HCT116 (cell line): ENCODE measurements around the gene AFAP1L2.

ENCODE experiments used
- ATF3 ChIP-seq: IDR thresholded peaks from 2 replicates; pipeline ENCODE4 v1.6.1; 2012
- CEBPB ChIP-seq: IDR thresholded peaks from 2 replicates; pipeline ENCODE4 v1.6.1; 2012; ENCODE audit warnings: low read depth
- CTCF ChIP-seq, 3 experiments: fragments of 200-600 bp in 1 of 3; sonication (generic) in 1 of 3; IDR thresholded peaks in 2 of 3; conservative IDR thresholded peaks in 1 of 3; 2 replicates each; pipeline ENCODE4 v1.5.1; 2012 to 2017; ENCODE audit warnings: low read depth in 2 of 3, low read length in 2 of 3, antibody characterized with exemption in 1 of 3, borderline replicate concordance in 1 of 3, control low read depth in 1 of 3, mild to moderate bottlenecking in 1 of 3, mixed read lengths in 1 of 3, mixed run types in 1 of 3, moderate library complexity in 1 of 3; ENCODE audit not compliant: insufficient read depth in 1 of 3
- EZH2 ChIP-seq: fragments of 200-600 bp; sonication (generic); IDR thresholded peaks from 2 replicates; pipeline ENCODE4 v1.6.1; 2017; ENCODE audit warnings: antibody characterized with exemption, mixed run types
- EZH2phosphoT487 ChIP-seq: fragments of 200-600 bp; IDR thresholded peaks from 2 replicates; pipeline ENCODE4 v1.6.1; 2018; ENCODE audit warnings: antibody characterized with exemption, borderline replicate concordance
- JUND ChIP-seq: IDR thresholded peaks from 2 replicates; pipeline ENCODE4 v1.6.1; 2012
- MAX ChIP-seq: IDR thresholded peaks from 2 replicates; pipeline ENCODE4 v1.6.1; 2012
- POLR2A ChIP-seq: IDR thresholded peaks from 2 replicates; pipeline ENCODE4 v1.7.0; 2011; ENCODE audit warnings: borderline replicate concordance; ENCODE audit not compliant: insufficient read depth, insufficient read length; ENCODE audit errors: extremely low read depth
- POLR2AphosphoS5 ChIP-seq: IDR thresholded peaks from 2 replicates; pipeline ENCODE4 v1.6.1; 2011; ENCODE audit warnings: mild to moderate bottlenecking, low read depth, low read length, moderate library complexity
- RAD21 ChIP-seq: IDR thresholded peaks from 2 replicates; pipeline ENCODE4 v1.6.1; 2012; ENCODE audit warnings: low read depth, mild to moderate bottlenecking
- SIN3A ChIP-seq: IDR thresholded peaks from 2 replicates; pipeline ENCODE4 v1.6.1; 2012; ENCODE audit warnings: low read depth
- YY1 ChIP-seq: IDR thresholded peaks from 2 replicates; pipeline ENCODE4 v1.6.1; 2011; ENCODE audit warnings: low read length, low read depth, moderate library complexity, mild to moderate bottlenecking; ENCODE audit not compliant: insufficient replicate concordance; ENCODE audit errors: extremely low read depth

GRCh38 chr10:114262496-114262895 lies 141.8 kb downstream of the AFAP1L2 start:
- TF ChIP-seq EZH2 (no peak), CEBPB (no peak), POLR2A (no peak), RAD21 (no peak), POLR2AphosphoS5 (no peak), CTCF (IDR thresholded peaks at IDR 0.05 in 2 of 3, conservative IDR thresholded peaks at IDR 0.05 in 1 of 3; ENCODE audit: borderline replicate concordance in 1 of 3, insufficient read depth in 1 of 3, low read depth in 2 of 3, low read length in 2 of 3) (no peak), JUND (no peak), MAX (no peak), EZH2phosphoT487 (no peak), SIN3A (no peak), ATF3 (no peak), YY1 (no peak)
